SU-DHL-6 (cell line): ENCODE results near the gene TSPAN1.
"Not testable (repeated sequence)": the region's sequence is repeated elsewhere in the genome, so short reads cannot be mapped to it uniquely, and the experiment has no call there.

Experiments
- H2AFZ ChIP-seq: fragments of 200-600 bp; sonication (generic); 2 replicates; pipeline ENCODE4 v1.6.1; 2014; ENCODE audit warnings: low read depth, mild to moderate bottlenecking, moderate library complexity, mixed read lengths, antibody characterized with exemption, low read length; ENCODE audit not compliant: severe bottlenecking
- H3F3A ChIP-seq: fragments of 200-600 bp; shearing (Covaris generic); 2 replicates; pipeline ENCODE4 v1.6.0; 2016; ENCODE audit warnings: antibody characterized with exemption, mild to moderate bottlenecking; ENCODE audit not compliant: insufficient read depth
- H3K27ac ChIP-seq: fragments of 200-600 bp; sonication (generic); 2 replicates; pipeline ENCODE4 v1.5.1; 2016; ENCODE audit warnings: low read depth, mild to moderate bottlenecking, low read length, moderate library complexity, mixed read lengths
- H3K27me3 ChIP-seq: fragments of 200-600 bp; sonication (generic), shearing (Covaris generic); 2 replicates; pipeline ENCODE4 v1.6.0; 2014; ENCODE audit warnings: mild to moderate bottlenecking, low read length
- H3K36me3 ChIP-seq: fragments of 200-600 bp; sonication (generic); 2 replicates; pipeline ENCODE4 v1.6.1; 2014; ENCODE audit warnings: mild to moderate bottlenecking, low read length, mixed read lengths
- H3K4me2 ChIP-seq: fragments of 300-600, 200-600 bp; shearing (Covaris generic), sonication (generic); 2 replicates; pipeline ENCODE4 v1.6.0; 2014; ENCODE audit warnings: low read length, low read depth, mild to moderate bottlenecking; ENCODE audit not compliant: poor library complexity, severe bottlenecking
- H3K4me3 ChIP-seq: fragments of 200-600 bp; sonication (generic); 2 replicates; pipeline ENCODE4 v1.5.1; 2014; ENCODE audit warnings: antibody characterized with exemption, low read length, mild to moderate bottlenecking, mixed read lengths; ENCODE audit not compliant: insufficient read depth, poor library complexity, severe bottlenecking
- H3K79me2 ChIP-seq: fragments of 200-600 bp; sonication (generic); 2 replicates; pipeline ENCODE4 v1.6.1; 2014; ENCODE audit warnings: mild to moderate bottlenecking, low read length, moderate library complexity; ENCODE audit not compliant: insufficient read depth
- H3K9ac ChIP-seq: fragments of 200-600 bp; sonication (generic); 2 replicates; pipeline ENCODE4 v1.7.0; 2014; ENCODE audit warnings: mild to moderate bottlenecking, low read length
- H3K9me2 ChIP-seq: fragments of 200-600 bp; sonication (generic); replicated peaks from 2 replicates; pipeline ENCODE4 v1.6.1; 2014; ENCODE audit warnings: low read length; ENCODE audit not compliant: insufficient read depth
- H3K9me3 ChIP-seq: fragments of 200-600 bp; sonication (generic); 2 replicates; pipeline ENCODE4 v1.6.1; 2014; ENCODE audit warnings: low read length, mixed read lengths; ENCODE audit not compliant: insufficient read depth
- H4K20me1 ChIP-seq: fragments of 200-600 bp; sonication (generic); 2 replicates; pipeline ENCODE4 v1.6.1; 2014; ENCODE audit warnings: low read depth, mild to moderate bottlenecking, antibody characterized with exemption, low read length, moderate library complexity, mixed read lengths
- CTCF ChIP-seq: fragments of 200-600 bp; sonication (generic); IDR thresholded peaks from one replicate; pipeline ENCODE4 v1.5.1; 2017; ENCODE audit warnings: antibody characterized with exemption, mild to moderate bottlenecking, low read length, moderate library complexity; ENCODE audit not compliant: insufficient read depth, poor library complexity, severe bottlenecking
- EZH2phosphoT487 ChIP-seq: fragments of 200-600 bp; sonication (generic), shearing (Covaris generic); conservative IDR thresholded peaks from 2 replicates; pipeline ENCODE4 v1.6.1; 2018; ENCODE audit warnings: mild to moderate bottlenecking, antibody characterized with exemption, low read length, moderate library complexity, mixed read lengths

The TSPAN1 gene

DNA sequence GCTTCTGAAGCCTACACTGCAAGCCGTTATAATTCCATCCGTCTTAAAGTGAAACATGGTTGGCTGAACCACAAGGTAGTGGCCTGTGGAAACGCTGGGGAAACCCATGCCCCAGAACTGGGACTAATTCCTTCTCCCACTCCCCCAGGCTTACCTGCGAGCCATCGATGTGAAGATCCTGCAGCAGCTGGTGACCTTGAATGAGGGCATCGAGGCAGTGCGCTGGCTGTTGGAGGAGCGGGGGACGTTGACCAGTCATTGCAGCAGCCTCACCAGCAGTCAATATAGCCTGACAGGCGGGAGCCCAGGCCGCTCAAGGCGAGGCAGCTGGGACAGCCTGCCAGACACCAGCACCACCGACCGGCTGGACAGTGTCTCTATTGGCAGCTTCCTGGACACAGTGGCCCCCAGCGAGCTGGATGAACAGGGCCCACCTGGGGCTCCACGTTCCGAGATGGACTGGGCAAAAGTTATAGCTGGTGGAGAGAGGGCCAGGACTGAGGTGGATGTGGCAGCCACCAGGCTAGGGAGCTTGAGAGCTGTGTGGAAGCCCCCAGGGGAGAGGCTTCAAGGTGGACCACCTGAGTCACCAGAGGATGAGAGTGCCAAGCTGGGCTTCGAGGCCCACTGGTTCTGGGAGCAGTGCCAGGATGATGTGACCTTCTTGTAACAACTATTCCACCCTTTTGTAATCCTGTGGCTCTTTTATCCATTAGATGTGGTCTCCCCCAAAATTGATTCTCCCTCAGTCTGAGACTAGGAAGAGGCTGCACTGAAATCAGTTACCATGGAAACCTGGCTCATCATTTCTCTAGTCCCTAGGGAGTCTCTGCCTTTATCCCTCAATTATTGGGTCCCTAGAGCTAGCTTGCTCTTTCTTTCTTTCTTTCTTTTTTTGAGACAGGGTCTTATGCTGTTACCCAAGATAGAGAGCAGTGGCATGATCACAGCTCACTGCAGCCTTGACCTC is 44.9 kb downstream of the TSPAN1 start:
- H4K20me1 ChIP-seq: no peaks in the 10 kb centered on the region
- H2AFZ ChIP-seq: no peak overlapping the region
- no peaks in the 10 kb centered on the region for H3K36me3 ChIP-seq
- no peaks in the 10 kb centered on the region for H3K79me2 ChIP-seq
- TF ChIP-seq EZH2phosphoT487: no peak
- no peak for TF ChIP-seq CTCF
- no peak overlapping the region for H3K9ac ChIP-seq
- no peaks in the 10 kb centered on the region for H3K27me3 ChIP-seq
- H3K9me3 ChIP-seq: no peaks in the 10 kb centered on the region
- H3K9me2 ChIP-seq: no peaks in the 10 kb centered on the region
- H3K27ac ChIP-seq: no peak overlapping the region
- H3K4me3 ChIP-seq: no peak overlapping the region
- no peaks in the 10 kb centered on the region for H3F3A ChIP-seq
- H3K4me2 ChIP-seq: no peak overlapping the region

DNA sequence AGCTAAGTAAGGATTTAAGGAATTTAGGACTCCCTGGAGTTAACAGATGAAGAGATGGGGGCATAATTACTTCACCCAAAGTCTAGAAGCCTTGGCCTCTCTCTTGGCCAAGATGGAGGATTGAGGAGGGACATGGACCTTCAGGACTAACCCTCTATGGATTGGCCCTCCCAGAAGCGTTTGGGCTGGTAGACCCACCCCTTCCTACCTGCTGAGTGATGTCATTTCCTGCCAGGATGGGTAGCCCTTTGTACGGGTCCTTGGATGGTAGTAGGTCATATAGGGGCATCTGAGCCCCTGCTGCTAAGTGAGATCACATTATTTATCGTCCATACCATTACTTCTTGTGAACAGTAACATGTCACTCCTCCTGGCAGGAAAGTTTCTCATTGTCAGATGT is 45.9 kb downstream of the TSPAN1 start:
- H3K79me2 ChIP-seq: no peaks in the 10 kb centered on the region
- H3K36me3 ChIP-seq: no peaks in the 10 kb centered on the region
- H2AFZ ChIP-seq: no peak overlapping the region
- H3K27ac ChIP-seq: no peak overlapping the region
- H4K20me1 ChIP-seq: no peaks in the 10 kb centered on the region
- TF ChIP-seq EZH2phosphoT487 (no peak), CTCF (no peak)
- H3K9me2 ChIP-seq: no peaks in the 10 kb centered on the region
- no peaks in the 10 kb centered on the region for H3K9me3 ChIP-seq
- H3F3A ChIP-seq: no peaks in the 10 kb centered on the region
- no peak overlapping the region for H3K9ac ChIP-seq
- H3K4me2 ChIP-seq: no peak overlapping the region
- no peak overlapping the region for H3K4me3 ChIP-seq
- no peaks in the 10 kb centered on the region for H3K27me3 ChIP-seq

DNA sequence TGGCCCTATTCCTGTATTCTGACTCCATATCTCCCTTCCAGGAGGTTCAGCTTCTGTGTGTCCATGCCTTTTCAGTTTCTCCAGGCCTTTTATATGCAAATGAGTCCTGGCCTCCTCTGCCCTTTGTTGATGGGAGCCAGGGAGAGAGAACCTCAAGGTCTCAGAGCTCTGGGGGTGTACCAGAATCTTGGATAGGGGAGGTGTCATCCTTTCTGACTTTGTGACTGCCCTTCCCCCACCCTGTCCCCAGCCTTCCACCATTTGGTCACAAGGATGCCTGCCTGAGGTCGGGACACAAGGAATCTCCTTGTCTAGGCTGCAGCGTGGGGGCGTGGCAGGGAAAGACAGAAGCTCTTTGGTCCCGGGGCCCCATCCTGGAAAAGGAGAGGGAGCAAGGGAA is 46.9 kb downstream of the TSPAN1 start:
- Histone ChIP-seq H3K27me3 (no peaks in the 10 kb centered on the region), H3K27ac (no peak overlapping the region), H4K20me1 (no peaks in the 10 kb centered on the region), H2AFZ (no peak overlapping the region), H3K79me2 (no peaks in the 10 kb centered on the region), H3F3A (no peaks in the 10 kb centered on the region), H3K36me3 (no peaks in the 10 kb centered on the region), H3K9me2 (no peaks in the 10 kb centered on the region), H3K9ac (no peak overlapping the region), H3K9me3 (no peaks in the 10 kb centered on the region), H3K4me3 (no peak overlapping the region), H3K4me2 (no peak overlapping the region)
- no peak for TF ChIP-seq CTCF
- no peak for TF ChIP-seq EZH2phosphoT487

- H3K9ac ChIP-seq, H3K9me3 ChIP-seq, H4K20me1 ChIP-seq, H3K4me2 ChIP-seq, H3K27ac ChIP-seq, H2AFZ ChIP-seq, H3K4me3 ChIP-seq, H3F3A ChIP-seq, H3K36me3 ChIP-seq, H3K9me2 ChIP-seq, H3K27me3 ChIP-seq, H3K79me2 ChIP-seq: not testable (repeated sequence)
These were observed 48.2 kb downstream of the TSPAN1 start for GRCh38 chr1:46223055-46223454.
